Fibroblast of the aortic adventitia (primary cell): Measurements from ENCODE around the gene PCNT. TPM values are rescaled to one million over a fixed set of nuclear protein-coding genes. Genes with fewer than 3 reads are reported as not detected.
"Not testable (repeated sequence)": the region's sequence is repeated elsewhere in the genome, so short reads cannot be mapped to it uniquely, and the experiment has no call there.

Source experiments
- DNase-seq: peaks from one replicate; pipeline ENCODE4 v3.0.0-alpha.2; 2010; ENCODE audit warnings: low read depth
- H3K4me3 ChIP-seq: 2 replicates; pipeline ENCODE4 v1.5.1; 2011; ENCODE audit warnings: low read depth, mild to moderate bottlenecking, control low read depth, low read length, moderate library complexity
- total RNA-seq: library from RNA; depleted of rRNA; stranded (reverse); fragments of >200 nt; gene quantifications from 2 replicates; pipeline ENCODE4 v1.2.3, GENCODE V29; 2012; ENCODE audit warnings: low replicate concordance
- TF ChIP-seq, protein P1 (sequence below): IDR thresholded peaks from 2 replicates; pipeline ENCODE4 v1.5.1; 2011; ENCODE audit warnings: mild to moderate bottlenecking, low read length, control low read depth, inconsistent platforms; ENCODE audit not compliant: insufficient read depth

PCNT gene
- total RNA-seq, 1 donor, result 27.8 TPM

GRCh38 chr21:46371204-46372013 is 47.5 kb downstream of the PCNT start:
- TF ChIP-seq, protein P1, sequence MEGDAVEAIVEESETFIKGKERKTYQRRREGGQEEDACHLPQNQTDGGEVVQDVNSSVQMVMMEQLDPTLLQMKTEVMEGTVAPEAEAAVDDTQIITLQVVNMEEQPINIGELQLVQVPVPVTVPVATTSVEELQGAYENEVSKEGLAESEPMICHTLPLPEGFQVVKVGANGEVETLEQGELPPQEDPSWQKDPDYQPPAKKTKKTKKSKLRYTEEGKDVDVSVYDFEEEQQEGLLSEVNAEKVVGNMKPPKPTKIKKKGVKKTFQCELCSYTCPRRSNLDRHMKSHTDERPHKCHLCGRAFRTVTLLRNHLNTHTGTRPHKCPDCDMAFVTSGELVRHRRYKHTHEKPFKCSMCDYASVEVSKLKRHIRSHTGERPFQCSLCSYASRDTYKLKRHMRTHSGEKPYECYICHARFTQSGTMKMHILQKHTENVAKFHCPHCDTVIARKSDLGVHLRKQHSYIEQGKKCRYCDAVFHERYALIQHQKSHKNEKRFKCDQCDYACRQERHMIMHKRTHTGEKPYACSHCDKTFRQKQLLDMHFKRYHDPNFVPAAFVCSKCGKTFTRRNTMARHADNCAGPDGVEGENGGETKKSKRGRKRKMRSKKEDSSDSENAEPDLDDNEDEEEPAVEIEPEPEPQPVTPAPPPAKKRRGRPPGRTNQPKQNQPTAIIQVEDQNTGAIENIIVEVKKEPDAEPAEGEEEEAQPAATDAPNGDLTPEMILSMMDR, result no peak
- H3K4me3 ChIP-seq, result no peak overlapping the region
- DNase-seq, result no peak

- no peak for DNase-seq
- TF ChIP-seq, protein P1, result no peak
- H3K4me3 ChIP-seq, result no peak overlapping the region
These were observed 48.1 kb downstream of the PCNT start for GRCh38 chr21:46372014-46372485.

GRCh38 chr21:46372947-46373346 is 49.0 kb downstream of the PCNT start:
- H3K4me3 ChIP-seq, DNase-seq: not testable (repeated sequence)

- no peak overlapping the region for H3K4me3 ChIP-seq
- DNase-seq, result no peak
- TF ChIP-seq, protein P1, result no peak
These were observed 50.9 kb downstream of the PCNT start for GRCh38 chr21:46374761-46375389.

GRCh38 chr21:46375560-46376230 is 51.7 kb downstream of the PCNT start:
- TF ChIP-seq, protein P1, result no peak
- no peak for DNase-seq
- no peak overlapping the region for H3K4me3 ChIP-seq

DNA sequence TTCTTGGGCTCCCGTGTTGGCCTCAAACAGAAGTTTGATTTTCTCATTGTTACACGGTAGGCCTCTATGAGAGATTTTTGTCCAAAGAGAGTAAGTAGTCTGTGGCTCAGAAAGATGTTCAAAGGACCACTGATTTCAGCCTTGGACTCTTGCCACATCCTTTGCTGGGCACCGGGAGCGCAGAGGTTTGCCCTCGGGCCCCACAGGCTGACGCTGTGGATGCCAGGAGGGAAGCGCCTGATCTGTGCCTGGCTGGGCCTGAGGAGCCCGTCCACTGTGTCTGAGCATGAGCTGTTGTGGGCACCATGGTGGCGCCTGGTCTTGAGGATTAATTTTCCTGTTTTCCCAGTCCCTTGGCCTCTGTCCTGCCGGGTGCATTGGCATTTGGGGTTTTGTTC is 52.3 kb downstream of the PCNT start:
- TF ChIP-seq, protein P1, result no peak

More for the DNA sequence above, 52.3 kb downstream of the PCNT start:
- DNase-seq, result no peak
- no peak overlapping the region for H3K4me3 ChIP-seq
